Measurements from ENCODE around the gene OPA1. TPM values are rescaled to one million over a fixed set of nuclear protein-coding genes. Genes with fewer than 3 reads are reported as not detected.

Gene OPA1
- total and polyA plus RNA-seq, 2 experiments from 2014 or later = 24.9 to 89.9 TPM

DNA sequence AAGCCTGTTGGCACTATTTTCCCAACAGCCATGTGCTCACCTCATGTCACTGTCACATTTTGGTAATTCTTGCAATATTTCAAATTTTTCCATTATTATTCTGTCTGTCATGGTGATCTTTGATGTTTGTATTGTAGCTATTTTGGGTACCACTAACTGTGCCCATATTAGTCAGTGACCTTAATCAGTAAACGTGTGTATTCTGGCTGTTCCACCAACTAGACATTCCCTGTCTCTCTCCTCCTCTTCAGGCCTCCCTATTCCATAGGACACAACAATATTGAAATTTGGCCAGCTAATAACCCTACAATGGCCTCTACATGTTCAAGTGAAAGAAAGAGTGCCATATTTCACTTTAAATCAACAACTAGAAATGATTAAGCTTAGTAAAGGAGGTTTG is 88.6 kb downstream of the OPA1 start:
- Mint-ChIP-seq H3K4me1 (peaks cover 6% of the 10 kb centered on the region; the same call in 2 of the 3 replicates), H3K27me3 (ENCODE audit: insufficient read depth, low read depth, poor library complexity) (no peaks in the 10 kb centered on the region), H3K36me3 (ENCODE audit: low read depth) (peaks cover under 1% of the 10 kb centered on the region; the same call in 2 of the 3 replicates), H3K27ac (no peak overlapping the region), H3K4me3 (no peak overlapping the region), H3K9me3 (no peaks in the 10 kb centered on the region)
- H4K20me1 ChIP-seq (replicated peaks; ENCODE audit: insufficient read depth) = no peaks in the 10 kb centered on the region
- H3K4me1 ChIP-seq (ENCODE audit: insufficient read depth) = no peaks in the 10 kb centered on the region
- H3K27ac ChIP-seq (ENCODE audit: low read depth) = no peak overlapping the region
- H3K27me3 ChIP-seq (ENCODE audit: insufficient read depth) = no peaks in the 10 kb centered on the region
- ATAC-seq (no peak), DNase-seq (ENCODE audit: low spot score) (no peak)
- H3K4me2 ChIP-seq = no peak overlapping the region
- H3F3A ChIP-seq (replicated peaks; ENCODE audit: low read depth) = no peaks in the 10 kb centered on the region
- H3K36me3 ChIP-seq (ENCODE audit: insufficient read depth) = no peaks in the 10 kb centered on the region
- H2AFZ ChIP-seq = no peak overlapping the region
- no peak overlapping the region for H3K4me3 ChIP-seq
- TF ChIP-seq, protein P1, sequence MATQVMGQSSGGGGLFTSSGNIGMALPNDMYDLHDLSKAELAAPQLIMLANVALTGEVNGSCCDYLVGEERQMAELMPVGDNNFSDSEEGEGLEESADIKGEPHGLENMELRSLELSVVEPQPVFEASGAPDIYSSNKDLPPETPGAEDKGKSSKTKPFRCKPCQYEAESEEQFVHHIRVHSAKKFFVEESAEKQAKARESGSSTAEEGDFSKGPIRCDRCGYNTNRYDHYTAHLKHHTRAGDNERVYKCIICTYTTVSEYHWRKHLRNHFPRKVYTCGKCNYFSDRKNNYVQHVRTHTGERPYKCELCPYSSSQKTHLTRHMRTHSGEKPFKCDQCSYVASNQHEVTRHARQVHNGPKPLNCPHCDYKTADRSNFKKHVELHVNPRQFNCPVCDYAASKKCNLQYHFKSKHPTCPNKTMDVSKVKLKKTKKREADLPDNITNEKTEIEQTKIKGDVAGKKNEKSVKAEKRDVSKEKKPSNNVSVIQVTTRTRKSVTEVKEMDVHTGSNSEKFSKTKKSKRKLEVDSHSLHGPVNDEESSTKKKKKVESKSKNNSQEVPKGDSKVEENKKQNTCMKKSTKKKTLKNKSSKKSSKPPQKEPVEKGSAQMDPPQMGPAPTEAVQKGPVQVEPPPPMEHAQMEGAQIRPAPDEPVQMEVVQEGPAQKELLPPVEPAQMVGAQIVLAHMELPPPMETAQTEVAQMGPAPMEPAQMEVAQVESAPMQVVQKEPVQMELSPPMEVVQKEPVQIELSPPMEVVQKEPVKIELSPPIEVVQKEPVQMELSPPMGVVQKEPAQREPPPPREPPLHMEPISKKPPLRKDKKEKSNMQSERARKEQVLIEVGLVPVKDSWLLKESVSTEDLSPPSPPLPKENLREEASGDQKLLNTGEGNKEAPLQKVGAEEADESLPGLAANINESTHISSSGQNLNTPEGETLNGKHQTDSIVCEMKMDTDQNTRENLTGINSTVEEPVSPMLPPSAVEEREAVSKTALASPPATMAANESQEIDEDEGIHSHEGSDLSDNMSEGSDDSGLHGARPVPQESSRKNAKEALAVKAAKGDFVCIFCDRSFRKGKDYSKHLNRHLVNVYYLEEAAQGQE (IDR thresholded peaks at IDR 0.05; ENCODE audit: unreplicated experiment) = no peak
- TF ChIP-seq EZH2 (IDR thresholded peaks at IDR 0.05; ENCODE audit: low read depth, unreplicated experiment) (no peak), ZNF331 (CRISPR knock-in tag; IDR thresholded peaks at IDR 0.05; ENCODE audit: low read depth) (no peak), POLR2AphosphoS5 (IDR thresholded peaks at IDR 0.05; ENCODE audit: low read depth) (no peak), ZNF114 (CRISPR knock-in tag; IDR thresholded peaks at IDR 0.05) (no peak), STAT1 (IDR thresholded peaks at IDR 0.05; ENCODE audit: unreplicated experiment) (no peak), NANOG (IDR thresholded peaks at IDR 0.05; ENCODE audit: borderline replicate concordance) (no peak), CREB1 (CRISPR knock-in tag; IDR thresholded peaks at IDR 0.05; ENCODE audit: low read depth) (no peak), JUNB (IDR thresholded peaks at IDR 0.05; ENCODE audit: unreplicated experiment) (no peak), EZH2phosphoT487 (IDR thresholded peaks at IDR 0.05; ENCODE audit: unreplicated experiment) (no peak)
- TF ChIP-seq, protein P2, sequence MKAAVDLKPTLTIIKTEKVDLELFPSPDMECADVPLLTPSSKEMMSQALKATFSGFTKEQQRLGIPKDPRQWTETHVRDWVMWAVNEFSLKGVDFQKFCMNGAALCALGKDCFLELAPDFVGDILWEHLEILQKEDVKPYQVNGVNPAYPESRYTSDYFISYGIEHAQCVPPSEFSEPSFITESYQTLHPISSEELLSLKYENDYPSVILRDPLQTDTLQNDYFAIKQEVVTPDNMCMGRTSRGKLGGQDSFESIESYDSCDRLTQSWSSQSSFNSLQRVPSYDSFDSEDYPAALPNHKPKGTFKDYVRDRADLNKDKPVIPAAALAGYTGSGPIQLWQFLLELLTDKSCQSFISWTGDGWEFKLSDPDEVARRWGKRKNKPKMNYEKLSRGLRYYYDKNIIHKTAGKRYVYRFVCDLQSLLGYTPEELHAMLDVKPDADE (IDR thresholded peaks at IDR 0.05) = no peak
- TF ChIP-seq, protein P3, sequence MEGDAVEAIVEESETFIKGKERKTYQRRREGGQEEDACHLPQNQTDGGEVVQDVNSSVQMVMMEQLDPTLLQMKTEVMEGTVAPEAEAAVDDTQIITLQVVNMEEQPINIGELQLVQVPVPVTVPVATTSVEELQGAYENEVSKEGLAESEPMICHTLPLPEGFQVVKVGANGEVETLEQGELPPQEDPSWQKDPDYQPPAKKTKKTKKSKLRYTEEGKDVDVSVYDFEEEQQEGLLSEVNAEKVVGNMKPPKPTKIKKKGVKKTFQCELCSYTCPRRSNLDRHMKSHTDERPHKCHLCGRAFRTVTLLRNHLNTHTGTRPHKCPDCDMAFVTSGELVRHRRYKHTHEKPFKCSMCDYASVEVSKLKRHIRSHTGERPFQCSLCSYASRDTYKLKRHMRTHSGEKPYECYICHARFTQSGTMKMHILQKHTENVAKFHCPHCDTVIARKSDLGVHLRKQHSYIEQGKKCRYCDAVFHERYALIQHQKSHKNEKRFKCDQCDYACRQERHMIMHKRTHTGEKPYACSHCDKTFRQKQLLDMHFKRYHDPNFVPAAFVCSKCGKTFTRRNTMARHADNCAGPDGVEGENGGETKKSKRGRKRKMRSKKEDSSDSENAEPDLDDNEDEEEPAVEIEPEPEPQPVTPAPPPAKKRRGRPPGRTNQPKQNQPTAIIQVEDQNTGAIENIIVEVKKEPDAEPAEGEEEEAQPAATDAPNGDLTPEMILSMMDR (conservative IDR thresholded peaks at IDR 0.05; ENCODE audit: low read depth in 2 of 2) = no peak
- TF ChIP-seq, protein P4, sequence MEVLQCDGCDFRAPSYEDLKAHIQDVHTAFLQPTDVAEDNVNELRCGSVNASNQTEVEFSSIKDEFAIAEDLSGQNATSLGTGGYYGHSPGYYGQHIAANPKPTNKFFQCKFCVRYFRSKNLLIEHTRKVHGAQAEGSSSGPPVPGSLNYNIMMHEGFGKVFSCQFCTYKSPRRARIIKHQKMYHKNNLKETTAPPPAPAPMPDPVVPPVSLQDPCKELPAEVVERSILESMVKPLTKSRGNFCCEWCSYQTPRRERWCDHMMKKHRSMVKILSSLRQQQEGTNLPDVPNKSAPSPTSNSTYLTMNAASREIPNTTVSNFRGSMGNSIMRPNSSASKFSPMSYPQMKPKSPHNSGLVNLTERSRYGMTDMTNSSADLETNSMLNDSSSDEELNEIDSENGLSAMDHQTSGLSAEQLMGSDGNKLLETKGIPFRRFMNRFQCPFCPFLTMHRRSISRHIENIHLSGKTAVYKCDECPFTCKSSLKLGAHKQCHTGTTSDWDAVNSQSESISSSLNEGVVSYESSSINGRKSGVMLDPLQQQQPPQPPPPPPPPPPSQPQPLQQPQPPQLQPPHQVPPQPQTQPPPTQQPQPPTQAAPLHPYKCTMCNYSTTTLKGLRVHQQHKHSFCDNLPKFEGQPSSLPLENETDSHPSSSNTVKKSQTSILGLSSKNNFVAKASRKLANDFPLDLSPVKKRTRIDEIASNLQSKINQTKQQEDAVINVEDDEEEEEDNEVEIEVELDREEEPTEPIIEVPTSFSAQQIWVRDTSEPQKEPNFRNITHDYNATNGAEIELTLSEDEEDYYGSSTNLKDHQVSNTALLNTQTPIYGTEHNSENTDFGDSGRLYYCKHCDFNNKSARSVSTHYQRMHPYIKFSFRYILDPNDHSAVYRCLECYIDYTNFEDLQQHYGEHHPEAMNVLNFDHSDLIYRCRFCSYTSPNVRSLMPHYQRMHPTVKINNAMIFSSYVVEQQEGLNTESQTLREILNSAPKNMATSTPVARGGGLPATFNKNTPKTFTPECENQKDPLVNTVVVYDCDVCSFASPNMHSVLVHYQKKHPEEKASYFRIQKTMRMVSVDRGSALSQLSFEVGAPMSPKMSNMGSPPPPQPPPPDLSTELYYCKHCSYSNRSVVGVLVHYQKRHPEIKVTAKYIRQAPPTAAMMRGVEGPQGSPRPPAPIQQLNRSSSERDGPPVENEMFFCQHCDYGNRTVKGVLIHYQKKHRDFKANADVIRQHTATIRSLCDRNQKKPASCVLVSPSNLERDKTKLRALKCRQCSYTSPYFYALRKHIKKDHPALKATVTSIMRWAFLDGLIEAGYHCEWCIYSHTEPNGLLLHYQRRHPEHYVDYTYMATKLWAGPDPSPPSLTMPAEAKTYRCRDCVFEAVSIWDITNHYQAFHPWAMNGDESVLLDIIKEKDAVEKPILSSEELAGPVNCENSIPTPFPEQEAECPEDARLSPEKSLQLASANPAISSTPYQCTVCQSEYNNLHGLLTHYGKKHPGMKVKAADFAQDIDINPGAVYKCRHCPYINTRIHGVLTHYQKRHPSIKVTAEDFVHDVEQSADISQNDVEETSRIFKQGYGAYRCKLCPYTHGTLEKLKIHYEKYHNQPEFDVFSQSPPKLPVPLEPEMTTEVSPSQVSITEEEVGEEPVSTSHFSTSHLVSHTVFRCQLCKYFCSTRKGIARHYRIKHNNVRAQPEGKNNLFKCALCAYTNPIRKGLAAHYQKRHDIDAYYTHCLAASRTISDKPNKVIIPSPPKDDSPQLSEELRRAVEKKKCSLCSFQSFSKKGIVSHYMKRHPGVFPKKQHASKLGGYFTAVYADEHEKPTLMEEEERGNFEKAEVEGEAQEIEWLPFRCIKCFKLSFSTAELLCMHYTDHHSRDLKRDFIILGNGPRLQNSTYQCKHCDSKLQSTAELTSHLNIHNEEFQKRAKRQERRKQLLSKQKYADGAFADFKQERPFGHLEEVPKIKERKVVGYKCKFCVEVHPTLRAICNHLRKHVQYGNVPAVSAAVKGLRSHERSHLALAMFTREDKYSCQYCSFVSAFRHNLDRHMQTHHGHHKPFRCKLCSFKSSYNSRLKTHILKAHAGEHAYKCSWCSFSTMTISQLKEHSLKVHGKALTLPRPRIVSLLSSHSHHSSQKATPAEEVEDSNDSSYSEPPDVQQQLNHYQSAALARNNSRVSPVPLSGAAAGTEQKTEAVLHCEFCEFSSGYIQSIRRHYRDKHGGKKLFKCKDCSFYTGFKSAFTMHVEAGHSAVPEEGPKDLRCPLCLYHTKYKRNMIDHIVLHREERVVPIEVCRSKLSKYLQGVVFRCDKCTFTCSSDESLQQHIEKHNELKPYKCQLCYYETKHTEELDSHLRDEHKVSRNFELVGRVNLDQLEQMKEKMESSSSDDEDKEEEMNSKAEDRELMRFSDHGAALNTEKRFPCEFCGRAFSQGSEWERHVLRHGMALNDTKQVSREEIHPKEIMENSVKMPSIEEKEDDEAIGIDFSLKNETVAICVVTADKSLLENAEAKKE (CRISPR knock-in tag; IDR thresholded peaks at IDR 0.05) = no peak
- no peaks in the 10 kb centered on the region for H3K9me2 ChIP-seq (ENCODE audit: insufficient read depth)
- no peaks in the 10 kb centered on the region for H3K79me2 ChIP-seq (replicated peaks; ENCODE audit: insufficient read depth)

Measured in GM23338 (cell line).